A673 (cell line): Measurements from ENCODE around the gene GOLGA6C.
"Not testable (repeated sequence)": the region's sequence is repeated elsewhere in the genome, so short reads cannot be mapped to it uniquely, and the experiment has no call there.

ENCODE experiments used
- EZH2 ChIP-seq: fragments of 200-600 bp; sonication (generic); IDR thresholded peaks from 2 replicates; pipeline ENCODE4 v1.6.1; 2017; ENCODE audit warnings: borderline replicate concordance, low read depth, mild to moderate bottlenecking, mixed read lengths, antibody characterized with exemption, low read length; ENCODE audit not compliant: poor library complexity, severe bottlenecking
- TF ChIP-seq, protein P1 (sequence below): fragments of 300-800, 200-600 bp; sonication (generic); conservative IDR thresholded peaks from 2 replicates; pipeline ENCODE4 v1.5.1; 2017; ENCODE audit warnings: low read depth, mild to moderate bottlenecking, antibody characterized with exemption, low read length, moderate library complexity, mixed read lengths

DNA sequence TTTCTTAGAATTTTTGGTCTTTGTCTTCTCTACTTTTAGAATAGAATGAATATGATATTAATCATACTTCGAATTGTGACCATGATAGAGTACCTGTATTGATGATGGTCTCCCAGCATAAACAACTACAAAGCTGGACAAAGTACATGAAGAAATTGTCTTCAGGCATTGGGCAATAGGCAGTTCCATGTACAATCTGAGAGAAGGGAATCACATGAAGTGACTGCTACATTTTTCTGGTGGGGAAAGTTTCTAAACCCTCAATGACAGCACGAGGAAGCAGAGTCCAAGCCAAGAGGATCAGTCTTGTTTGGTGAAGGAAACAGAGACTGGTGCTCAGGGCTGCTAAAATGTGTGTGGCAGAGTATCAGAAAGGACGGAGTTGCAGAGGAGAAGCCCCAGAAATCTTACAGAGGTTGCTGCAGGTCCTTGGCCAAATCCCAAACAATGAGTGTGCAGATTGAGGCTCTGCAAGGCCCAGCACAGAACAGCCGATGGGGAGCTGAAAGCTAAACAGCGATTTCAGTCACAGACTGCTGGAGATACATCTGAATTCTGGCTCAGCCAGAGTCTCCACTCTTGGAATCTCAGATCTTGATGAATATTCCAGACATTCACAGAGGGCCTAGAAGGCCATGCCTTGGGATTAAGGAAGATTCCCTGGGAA is 61.2 kb downstream of the GOLGA6C start:
- TF ChIP-seq, protein P1, sequence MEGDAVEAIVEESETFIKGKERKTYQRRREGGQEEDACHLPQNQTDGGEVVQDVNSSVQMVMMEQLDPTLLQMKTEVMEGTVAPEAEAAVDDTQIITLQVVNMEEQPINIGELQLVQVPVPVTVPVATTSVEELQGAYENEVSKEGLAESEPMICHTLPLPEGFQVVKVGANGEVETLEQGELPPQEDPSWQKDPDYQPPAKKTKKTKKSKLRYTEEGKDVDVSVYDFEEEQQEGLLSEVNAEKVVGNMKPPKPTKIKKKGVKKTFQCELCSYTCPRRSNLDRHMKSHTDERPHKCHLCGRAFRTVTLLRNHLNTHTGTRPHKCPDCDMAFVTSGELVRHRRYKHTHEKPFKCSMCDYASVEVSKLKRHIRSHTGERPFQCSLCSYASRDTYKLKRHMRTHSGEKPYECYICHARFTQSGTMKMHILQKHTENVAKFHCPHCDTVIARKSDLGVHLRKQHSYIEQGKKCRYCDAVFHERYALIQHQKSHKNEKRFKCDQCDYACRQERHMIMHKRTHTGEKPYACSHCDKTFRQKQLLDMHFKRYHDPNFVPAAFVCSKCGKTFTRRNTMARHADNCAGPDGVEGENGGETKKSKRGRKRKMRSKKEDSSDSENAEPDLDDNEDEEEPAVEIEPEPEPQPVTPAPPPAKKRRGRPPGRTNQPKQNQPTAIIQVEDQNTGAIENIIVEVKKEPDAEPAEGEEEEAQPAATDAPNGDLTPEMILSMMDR: not testable (repeated sequence)
- TF ChIP-seq EZH2: not testable (repeated sequence)
